PC-9 (cell line): Measurements from ENCODE around the gene SCAF8. TPM values are rescaled to one million over a fixed set of nuclear protein-coding genes. Genes with fewer than 3 reads are reported as not detected.

ENCODE experiments used
- BruUV-seq: library from RNA; stranded (reverse); fragments of 400-500 nt; replicated peaks from 2 replicates; lab custom pipeline; 2021; lab: Mats Ljungman, UMichigan
- CTCF ChIA-PET: fragments of 300-600 bp; sonication (Branson Sonifier 250); formaldehyde crosslinking; loops from one replicate; lab custom pipeline; 2022; ENCODE audit warnings: antibody characterized with exemption; lab: Charles Lee
- POLR2A ChIA-PET: fragments of 300-600 bp; sonication (Branson Sonifier 250); formaldehyde crosslinking; loops from one replicate; lab custom pipeline; 2022; ENCODE audit warnings: antibody characterized with exemption; ENCODE audit not compliant: unreplicated experiment; lab: Charles Lee
- DNase-seq, 2 experiments: peaks; one replicate each; pipeline versions ENCODE4 v3.0.0 to v3.0.0-alpha.2; 2015 to 2022; ENCODE audit warnings: mixed read lengths in 1 of 2
- H2AFZ ChIP-seq: fragments of 200-600 bp; sonication (generic); 2 replicates; pipeline ENCODE4 v1.8.1; 2017; ENCODE audit warnings: antibody characterized with exemption
- H3F3A ChIP-seq: fragments of 200-600 bp; sonication (generic); 2 replicates; pipeline ENCODE4 v1.8.1; 2017; ENCODE audit warnings: antibody characterized with exemption, mild to moderate bottlenecking, low read depth; ENCODE audit not compliant: insufficient read depth
- H3K27ac ChIP-seq: fragments of 200-600 bp; sonication (generic); 2 replicates; pipeline ENCODE4 v1.6.1; 2016; ENCODE audit warnings: mixed run types
- H3K27me3 ChIP-seq: fragments of 200-600 bp; sonication (generic); 2 replicates; pipeline ENCODE4 v1.6.1; 2016; ENCODE audit warnings: low read depth, mixed run types; ENCODE audit not compliant: insufficient read depth
- H3K36me3 ChIP-seq: fragments of 200-600 bp; sonication (generic); 2 replicates; pipeline ENCODE4 v1.6.1; 2016; ENCODE audit warnings: low read depth, mixed run types
- H3K4me1 ChIP-seq: fragments of 200-600 bp; sonication (generic); replicated peaks from 2 replicates; pipeline ENCODE4 v1.6.1; 2016; ENCODE audit warnings: mixed run types; ENCODE audit not compliant: insufficient read depth
- H3K4me2 ChIP-seq: fragments of 200-600 bp; sonication (generic); 2 replicates; pipeline ENCODE4 v1.6.1; 2017; ENCODE audit warnings: mixed run types
- H3K4me3 ChIP-seq: fragments of 200-600 bp; sonication (generic); 2 replicates; pipeline ENCODE4 v1.6.1; 2016; ENCODE audit warnings: mixed run types
- H3K79me2 ChIP-seq: fragments of 200-600 bp; sonication (generic); 2 replicates; pipeline ENCODE4 v1.6.1; 2017; ENCODE audit warnings: low read depth, mixed run types
- H3K9me2 ChIP-seq: fragments of 200-600 bp; sonication (generic); 2 replicates; pipeline ENCODE4 v1.8.1; 2017; ENCODE audit warnings: mild to moderate bottlenecking; ENCODE audit not compliant: insufficient read depth
- H3K9me3 ChIP-seq: fragments of 200-600 bp; sonication (generic); 2 replicates; pipeline ENCODE4 v1.8.1; 2016; ENCODE audit warnings: low read depth; ENCODE audit not compliant: insufficient read depth
- H4K20me1 ChIP-seq: fragments of 200-600 bp; sonication (generic); 2 replicates; pipeline ENCODE4 v1.8.1; 2017; ENCODE audit not compliant: insufficient read depth
- CTCF ChIP-seq: fragments of 200-600 bp; sonication (generic); conservative IDR thresholded peaks from 2 replicates; pipeline ENCODE4 v1.6.1; 2017; ENCODE audit warnings: mixed run types, antibody characterized with exemption, mild to moderate bottlenecking, moderate library complexity
- EZH2 ChIP-seq: fragments of 200-600 bp; sonication (generic); IDR thresholded peaks from 2 replicates; pipeline ENCODE4 v1.8.0; 2017; ENCODE audit warnings: antibody characterized with exemption, low read depth
- intact Hi-C: fragments of 100-400 bp; cut with micrococcal nuclease; formaldehyde crosslinking; loops from one replicate; pipeline ENCODE4 v1.10.0; 2022; ENCODE audit not compliant: unreplicated experiment
- total RNA-seq: library from RNA; stranded (reverse); gene quantifications from 2 replicates; pipeline ENCODE4 v1.2.3, GENCODE V29; 2021

The SCAF8 gene
- total RNA-seq, 1 experiment from 2014 or later: 22.7 TPM

GRCh38 chr6:154696661-154697060 is 36.6 kb upstream of the SCAF8 start:
- H3K9me3 ChIP-seq: no peaks in the 10 kb centered on the region
- no peaks in the 10 kb centered on the region for H3K36me3 ChIP-seq
- no peaks in the 10 kb centered on the region for H3K9me2 ChIP-seq
- TF ChIP-seq EZH2 (no peak), CTCF (no peak)
- H3F3A ChIP-seq: no peaks in the 10 kb centered on the region; the same call in 1 of the 2 replicates
- no peaks in the 10 kb centered on the region for H4K20me1 ChIP-seq
- BruUV-seq: no TSS peak
- H3K4me3 ChIP-seq: no peak overlapping the region
- intact Hi-C loops: no loop called here
- ChIA-PET POLR2A (no interaction called here), CTCF (no interaction called here)
- H3K27ac ChIP-seq: no peak overlapping the region
- H3K27me3 ChIP-seq: no peaks in the 10 kb centered on the region
- no peak overlapping the region for H3K4me2 ChIP-seq
- DNase-seq: no peak
- H3K79me2 ChIP-seq: no peaks in the 10 kb centered on the region
- H3K4me1 ChIP-seq: no peaks in the 10 kb centered on the region
- H2AFZ ChIP-seq: no peak overlapping the region

- no peaks in the 10 kb centered on the region; the same call in 1 of the 2 replicates for H3F3A ChIP-seq
- no peaks in the 10 kb centered on the region for H3K27me3 ChIP-seq
- H3K79me2 ChIP-seq: no peaks in the 10 kb centered on the region
- BruUV-seq: no TSS peak
- intact Hi-C loops: no loop called here
- H3K27ac ChIP-seq: no peak overlapping the region
- no peaks in the 10 kb centered on the region for H3K9me3 ChIP-seq
- TF ChIP-seq EZH2 (no peak), CTCF (no peak)
- no peaks in the 10 kb centered on the region for H3K9me2 ChIP-seq
- DNase-seq: no peak
- H3K36me3 ChIP-seq: no peaks in the 10 kb centered on the region
- no peaks in the 10 kb centered on the region for H4K20me1 ChIP-seq
- ChIA-PET CTCF (no interaction called here), POLR2A (no interaction called here)
- H3K4me3 ChIP-seq: no peak overlapping the region
- H3K4me2 ChIP-seq: no peak overlapping the region
- H3K4me1 ChIP-seq: no peaks in the 10 kb centered on the region
- H2AFZ ChIP-seq: no peak overlapping the region
Measured at GRCh38 chr6:154703124-154703523, 30.1 kb upstream of the SCAF8 start.

- CTCF ChIA-PET: no interaction called here
- BruUV-seq: no TSS peak
Measured at GRCh38 chr6:154705471-154706113, 27.6 kb upstream of the SCAF8 start.

More at GRCh38 chr6:154705471-154706113, 27.6 kb upstream of the SCAF8 start:
- no peak for TF ChIP-seq CTCF
- no peak for TF ChIP-seq EZH2
- no peak overlapping the region for H3K27ac ChIP-seq
- intact Hi-C loops: no loop called here
- no peaks in the 10 kb centered on the region for H3K9me3 ChIP-seq
- H3K4me1 ChIP-seq: no peaks in the 10 kb centered on the region
- no peaks in the 10 kb centered on the region for H3K27me3 ChIP-seq
- no peak overlapping the region for H3K4me3 ChIP-seq
- no peak overlapping the region for H3K4me2 ChIP-seq
- no peak overlapping the region for H2AFZ ChIP-seq
- no peaks in the 10 kb centered on the region for H3F3A ChIP-seq
- H3K79me2 ChIP-seq: no peaks in the 10 kb centered on the region
- no peak for DNase-seq
- H4K20me1 ChIP-seq: no peaks in the 10 kb centered on the region
- no peaks in the 10 kb centered on the region for H3K9me2 ChIP-seq
- POLR2A ChIA-PET: no interaction called here
- no peaks in the 10 kb centered on the region for H3K36me3 ChIP-seq
